ENCODE measurements around the gene AFTPH.

GRCh38 chr2:64532030-64532429 is 7.9 kb downstream of the AFTPH start:
- no peak for TF ChIP-seq CTCF (IDR thresholded peaks at IDR 0.05; ENCODE audit: insufficient read depth, low read length, poor library complexity, severe bottlenecking)
- TF ChIP-seq EZH2phosphoT487 (conservative IDR thresholded peaks at IDR 0.05; ENCODE audit: low read length) = no peak
